CD4-positive, alpha-beta T cell (primary cell): ENCODE results near the gene FSCN2. TPM values are rescaled to one million over a fixed set of nuclear protein-coding genes. Genes with fewer than 3 reads are reported as not detected.
A peak's percentile ranks its signal among the peaks of the same experiment; 100 is the strongest.

ENCODE experiments used
- ATAC-seq: fragments of 200-7000 bp; cut with Tn5 transposase; one replicate; pipeline ENCODE4 v1.10.0; 2022; ENCODE audit warnings: mild to moderate bottlenecking; ENCODE audit not compliant: poor library complexity
- CTCF ChIA-PET: fragments of 350-600 bp; sonication (Branson Sonifier 250); formaldehyde crosslinking; loops from one replicate; lab custom pipeline; 2021; ENCODE audit warnings: antibody characterized with exemption, inconsistent platforms; lab: Charles Lee
- POLR2A ChIA-PET: fragments of 350-600 bp; sonication (Branson Sonifier 250); formaldehyde crosslinking; loops from one replicate; lab custom pipeline; 2021; ENCODE audit warnings: antibody characterized with exemption, inconsistent platforms; lab: Charles Lee
- DNase-seq, 14 experiments: peaks; one replicate each; pipeline ENCODE4 v3.0.0-alpha.2; 2013 to 2020; ENCODE audit warnings: mixed read lengths in 2 of 14
- H3K27ac ChIP-seq, 2 donors: one replicate each; pipeline versions ENCODE4 v1.5.1 to v1.7.0; 2013; ENCODE audit warnings: low read length in 2 of 2, low read depth in 1 of 2, mild to moderate bottlenecking in 1 of 2
- H3K27me3 ChIP-seq, 2 experiments: 1 replicate in 1 of 2; 2 replicates in 1 of 2; pipeline versions ENCODE4 v1.6.1 to v1.7.0; 2013; ENCODE audit warnings: low read length in 2 of 2, control low read depth in 1 of 2, mild to moderate bottlenecking in 1 of 2, moderate library complexity in 1 of 2; ENCODE audit not compliant: insufficient read depth in 2 of 2, control insufficient read depth in 1 of 2
- H3K36me3 ChIP-seq: one replicate; pipeline ENCODE4 v1.6.1; 2013; ENCODE audit warnings: low read length, control low read depth; ENCODE audit not compliant: insufficient read depth
- H3K4me1 ChIP-seq: one replicate; pipeline ENCODE4 v1.6.1; 2013; ENCODE audit warnings: low read length, control low read depth; ENCODE audit not compliant: insufficient read depth
- H3K4me3 ChIP-seq: one replicate; pipeline ENCODE4 v1.5.1; 2013; ENCODE audit warnings: mild to moderate bottlenecking, low read length, moderate library complexity
- H3K9me3 ChIP-seq, 2 experiments: 1 replicate in 1 of 2; 2 replicates in 1 of 2; pipeline versions ENCODE4 v1.6.1 to v1.7.0; 2013; ENCODE audit warnings: low read length in 2 of 2, mild to moderate bottlenecking in 2 of 2, control low read depth in 1 of 2, moderate library complexity in 1 of 2; ENCODE audit not compliant: control insufficient read depth in 1 of 2, insufficient read depth in 1 of 2
- H3K27ac Mint-ChIP-seq: one replicate; pipeline ENCODE4 v1.8.0; 2020; ENCODE audit warnings: mixed read lengths
- H3K27me3 Mint-ChIP-seq: one replicate; pipeline ENCODE4 v1.8.0; 2021; ENCODE audit warnings: mixed read lengths
- H3K36me3 Mint-ChIP-seq: one replicate; pipeline ENCODE4 v1.8.0; 2021; ENCODE audit warnings: low read depth, mixed read lengths
- H3K4me1 Mint-ChIP-seq: one replicate; pipeline ENCODE4 v1.8.0; 2021; ENCODE audit warnings: low read depth, mixed read lengths
- H3K4me3 Mint-ChIP-seq: one replicate; pipeline ENCODE4 v1.8.0; 2020; ENCODE audit warnings: mild to moderate bottlenecking, mixed read lengths
- H3K9me3 Mint-ChIP-seq: one replicate; pipeline ENCODE4 v1.8.0; 2020; ENCODE audit warnings: mixed read lengths
- intact Hi-C, 2 experiments: fragments of 100-400 bp; cut with DNase I in 1 of 2; cut with micrococcal nuclease in 1 of 2; formaldehyde crosslinking; loops; one replicate each; pipeline versions ENCODE4 v1.15.1 to v1.9.0; 2023 to 2025; cut with DNase I, micrococcal nuclease
- total RNA-seq, 174 experiments: library from RNA in 2 of 174; stranded (reverse) in 2 of 174; gene quantifications; one replicate each; pipeline ENCODE4 v1.2.3 and lab custom pipeline; 2021 to 2026
- TF ChIP-seq, protein P1 (sequence below): fragments of 200-600 bp; IDR thresholded peaks from one replicate; pipeline ENCODE4 v1.8.0; 2022; ENCODE audit warnings: antibody characterized with exemption, mild to moderate bottlenecking

FSCN2 gene
- total RNA-seq, 2 experiments from 2014 or later, result 1.0 to 1.1 TPM

- peaks cover 0 to 7% of the 10 kb centered on the region in 2 experiments for H3K9me3 ChIP-seq
- Mint-ChIP-seq H3K9me3 (no peaks in the 10 kb centered on the region), H3K27ac (no peak overlapping the region), H3K27me3 (peaks cover 24% of the 10 kb centered on the region), H3K4me1 (peaks cover 7% of the 10 kb centered on the region), H3K4me3 (no peak overlapping the region), H3K36me3 (no peaks in the 10 kb centered on the region)
- intact Hi-C loops, result loop anchor here (1.0 to 10.0 kb wide), 11 partner anchors 68 to 1340 kb away; partner anchors contain the start of genes FAAP100 (in 2 of the 2), BAHCC1 (in 1 of the 2), CHMP6 (in 1 of the 2) and EIF4A3 (in 1 of the 2)
- H3K4me1 ChIP-seq, result peaks cover 55% of the 10 kb centered on the region
- TF ChIP-seq, protein P1, sequence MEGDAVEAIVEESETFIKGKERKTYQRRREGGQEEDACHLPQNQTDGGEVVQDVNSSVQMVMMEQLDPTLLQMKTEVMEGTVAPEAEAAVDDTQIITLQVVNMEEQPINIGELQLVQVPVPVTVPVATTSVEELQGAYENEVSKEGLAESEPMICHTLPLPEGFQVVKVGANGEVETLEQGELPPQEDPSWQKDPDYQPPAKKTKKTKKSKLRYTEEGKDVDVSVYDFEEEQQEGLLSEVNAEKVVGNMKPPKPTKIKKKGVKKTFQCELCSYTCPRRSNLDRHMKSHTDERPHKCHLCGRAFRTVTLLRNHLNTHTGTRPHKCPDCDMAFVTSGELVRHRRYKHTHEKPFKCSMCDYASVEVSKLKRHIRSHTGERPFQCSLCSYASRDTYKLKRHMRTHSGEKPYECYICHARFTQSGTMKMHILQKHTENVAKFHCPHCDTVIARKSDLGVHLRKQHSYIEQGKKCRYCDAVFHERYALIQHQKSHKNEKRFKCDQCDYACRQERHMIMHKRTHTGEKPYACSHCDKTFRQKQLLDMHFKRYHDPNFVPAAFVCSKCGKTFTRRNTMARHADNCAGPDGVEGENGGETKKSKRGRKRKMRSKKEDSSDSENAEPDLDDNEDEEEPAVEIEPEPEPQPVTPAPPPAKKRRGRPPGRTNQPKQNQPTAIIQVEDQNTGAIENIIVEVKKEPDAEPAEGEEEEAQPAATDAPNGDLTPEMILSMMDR, result peak; percentile 96
- CTCF ChIA-PET, result interaction anchor here (0.6 to 2.5 kb wide), 8 partner anchors 25 to 383 kb away, joined by 3 to 14 read pairs (median 5); partner anchors contain the start of genes ACTG1 and SLC38A10
- peak; percentile 73 for ATAC-seq
- DNase-seq, result peak; percentile 74 to 91 (median 86)
- peaks cover 25 to 31% of the 10 kb centered on the region in 2 experiments for H3K27me3 ChIP-seq
- POLR2A ChIA-PET, result interaction anchor here (1.2 to 2.0 kb wide), 5 partner anchors 25 to 245 kb away, joined by 4 to 18 read pairs (median 7); partner anchors contain the start of genes ACTG1, NDUFAF8, SLC38A10 and TEPSIN
- H3K4me3 ChIP-seq, result peak overlapping the region; percentile 39
- no peaks in the 10 kb centered on the region for H3K36me3 ChIP-seq
- H3K27ac ChIP-seq, result no peak overlapping the region
Observed at GRCh38 chr17:81484195-81484979, 43.8 kb upstream of the FSCN2 start.

- no peak for DNase-seq
- Mint-ChIP-seq H3K36me3 (no peaks in the 10 kb centered on the region), H3K27ac (peak overlapping the region; percentile 43), H3K27me3 (peaks cover 17% of the 10 kb centered on the region), H3K4me3 (peak overlapping the region; percentile 72), H3K4me1 (peaks cover 7% of the 10 kb centered on the region), H3K9me3 (no peaks in the 10 kb centered on the region)
- TF ChIP-seq, protein P1, result no peak
- intact Hi-C loops, result loop anchor here (10.0 kb wide), 3 partner anchors 462 to 1342 kb away; partner anchors contain the start of genes CHMP6 (in 1 of the 2) and EIF4A3 (in 1 of the 2)
- ChIA-PET CTCF (interaction anchor here (2.5 kb wide), 1 partner anchor 195 kb away, joined by 14 read pairs; no protein-coding TSS in a partner anchor), POLR2A (interaction anchor here (3.0 kb wide), 1 partner anchor 26 kb away, joined by 8 read pairs; the partner anchor contains the start of gene ACTG1)
- Histone ChIP-seq H3K27me3 (peaks cover 22 to 23% of the 10 kb centered on the region in 2 experiments), H3K27ac (no peak overlapping the region), H3K9me3 (no peaks in the 10 kb centered on the region), H3K4me1 (peaks cover 48% of the 10 kb centered on the region), H3K4me3 (no peak overlapping the region), H3K36me3 (no peaks in the 10 kb centered on the region)
- ATAC-seq, result no peak
Observed at GRCh38 chr17:81486199-81486810, 41.9 kb upstream of the FSCN2 start.

DNA sequence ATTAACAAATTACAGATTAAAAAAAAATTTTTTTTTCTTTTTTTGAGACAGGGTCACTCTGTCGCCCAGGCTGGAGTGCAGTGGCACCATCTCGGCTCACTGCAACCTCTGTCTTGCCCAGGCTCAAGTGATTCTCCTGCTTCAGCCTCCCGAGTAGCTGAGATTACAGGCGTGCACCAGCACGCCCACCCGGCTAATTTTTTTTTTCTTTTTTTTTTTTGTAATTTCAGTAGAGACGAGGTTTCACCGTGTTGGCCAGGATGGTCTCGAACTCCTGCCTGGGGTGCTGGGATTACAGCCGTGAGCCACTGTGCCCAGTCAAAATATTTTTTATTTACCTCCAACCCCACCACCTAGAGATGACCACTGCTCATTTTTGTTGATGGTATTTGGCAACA is 41.1 kb upstream of the FSCN2 start:
- Histone ChIP-seq H3K9me3 (no peaks in the 10 kb centered on the region), H3K36me3 (no peaks in the 10 kb centered on the region), H3K4me3 (no peak overlapping the region), H3K27me3 (peaks cover 18% of the 10 kb centered on the region in 2 experiments), H3K4me1 (peaks cover 42% of the 10 kb centered on the region), H3K27ac (no peak overlapping the region)
- Mint-ChIP-seq H3K9me3 (no peaks in the 10 kb centered on the region), H3K4me3 (peak overlapping the region; percentile 45), H3K27ac (no peak overlapping the region), H3K36me3 (no peaks in the 10 kb centered on the region), H3K27me3 (peaks cover 12% of the 10 kb centered on the region), H3K4me1 (peaks cover 7% of the 10 kb centered on the region)
- ChIA-PET POLR2A (interaction anchor here (0.6 to 3.0 kb wide), 2 partner anchors 22 to 26 kb away, joined by 5 to 8 read pairs; partner anchors contain the start of gene ACTG1), CTCF (no interaction called here)
- DNase-seq, result no peak
- ATAC-seq, result no peak
- TF ChIP-seq, protein P1, result no peak
- intact Hi-C loops, result loop anchor here (10.0 kb wide), 3 partner anchors 462 to 1342 kb away; partner anchors contain the start of genes CHMP6 (in 1 of the 2) and EIF4A3 (in 1 of the 2)
